Measurements from ENCODE around the gene TENM4. TPM values are rescaled to one million over a fixed set of nuclear protein-coding genes. Genes with fewer than 3 reads are reported as not detected.

Gene TENM4
- polyA plus RNA-seq, 3 donors: 0.31 to 1.7 TPM; not detected in 1

GRCh38 chr11:79375818-79376550, 64.8 kb downstream of the TENM4 start:
- Mint-ChIP-seq H3K4me1 (no peaks in the 10 kb centered on the region), H3K27me3 (ENCODE audit: low read depth in 3 of 3) (peaks cover 16 to 32% (median 17%) of the 10 kb centered on the region in 3 donors), H3K4me3 (no peak overlapping the region), H3K9me3 (peaks cover 0 to 3% (median 0%) of the 10 kb centered on the region in 7 donors), H3K36me3 (no peaks in the 10 kb centered on the region), H3K27ac (no peak overlapping the region)
- Histone ChIP-seq H2AFZ (ENCODE audit: insufficient read depth, low read depth, low read length, poor library complexity, severe bottlenecking) (no peak overlapping the region), H3K27ac (ENCODE audit: low read depth in 1 of 2, low read length in 2 of 2) (no peak overlapping the region), H3K27me3 (ENCODE audit: control insufficient read depth in 2 of 2, insufficient read depth in 2 of 2, low read length in 2 of 2) (peaks cover 28 to 80% of the 10 kb centered on the region in 2 donors), H3K79me2 (ENCODE audit: insufficient read depth, low read length) (no peaks in the 10 kb centered on the region), H3K4me2 (replicated peaks; ENCODE audit: extremely low read depth, low read length, poor library complexity, severe bottlenecking) (no peak overlapping the region), H3K4me1 (ENCODE audit: control insufficient read depth in 1 of 2, insufficient read depth in 2 of 2, low read length in 2 of 2) (no peaks in the 10 kb centered on the region), H3K9me3 (replicated peaks in 1 of 2; ENCODE audit: control insufficient read depth in 1 of 2, insufficient read depth in 1 of 2, low read length in 2 of 2) (peaks cover 0 to 3% of the 10 kb centered on the region in 2 donors), H3K9ac (ENCODE audit: insufficient read depth, low read length, poor library complexity, severe bottlenecking) (no peak overlapping the region), H3K4me3 (replicated peaks in 1 of 3; ENCODE audit: low read depth in 2 of 3, low read length in 3 of 3) (no peak overlapping the region), H4K20me1 (ENCODE audit: insufficient read depth, low read length) (no peaks in the 10 kb centered on the region), H3K36me3 (replicated peaks in 1 of 2; ENCODE audit: control insufficient read depth in 1 of 2, insufficient read depth in 2 of 2, low read length in 2 of 2) (no peaks in the 10 kb centered on the region)
- no peak for TF ChIP-seq CTCF (IDR thresholded peaks at IDR 0.05)
- DNase-seq: no peak
- intact Hi-C loops (cut with micrococcal nuclease): no loop called here
- 89% methylated on average over 1 of the region's 3 CpGs for WGBS (ENCODE audit: insufficient coverage)

- H3K27ac ChIP-seq (ENCODE audit: low read depth in 1 of 2, low read length in 2 of 2): no peak overlapping the region
- no peaks in the 10 kb centered on the region for H3K4me1 ChIP-seq (ENCODE audit: control insufficient read depth in 1 of 2, insufficient read depth in 2 of 2, low read length in 2 of 2)
- H3K27me3 ChIP-seq (ENCODE audit: control insufficient read depth in 2 of 2, insufficient read depth in 2 of 2, low read length in 2 of 2): peaks cover 26 to 70% of the 10 kb centered on the region in 2 donors
- intact Hi-C loops (cut with micrococcal nuclease): no loop called here
- H3K9ac ChIP-seq (ENCODE audit: insufficient read depth, low read length, poor library complexity, severe bottlenecking): no peak overlapping the region
- H3K4me3 ChIP-seq (replicated peaks in 1 of 3; ENCODE audit: low read depth in 2 of 3, low read length in 3 of 3): no peak overlapping the region
- no peaks in the 10 kb centered on the region for H4K20me1 ChIP-seq (ENCODE audit: insufficient read depth, low read length)
- no peak overlapping the region for H3K4me2 ChIP-seq (replicated peaks; ENCODE audit: extremely low read depth, low read length, poor library complexity, severe bottlenecking)
- no peaks in the 10 kb centered on the region for H3K4me1 Mint-ChIP-seq
- H3K27ac Mint-ChIP-seq: no peak overlapping the region
- H3K4me3 Mint-ChIP-seq: no peak overlapping the region
- H3K27me3 Mint-ChIP-seq (ENCODE audit: low read depth in 3 of 3): peaks cover 16 to 35% (median 17%) of the 10 kb centered on the region in 3 donors
- peaks cover 0 to 4% (median 0%) of the 10 kb centered on the region in 7 donors for H3K9me3 Mint-ChIP-seq
- no CpG with 5 or more reads among the region's 7 CpGs for WGBS (ENCODE audit: insufficient coverage)
- TF ChIP-seq CTCF (IDR thresholded peaks at IDR 0.05): no peak
- H3K36me3 Mint-ChIP-seq: no peaks in the 10 kb centered on the region
- no peaks in the 10 kb centered on the region for H3K79me2 ChIP-seq (ENCODE audit: insufficient read depth, low read length)
- DNase-seq: no peak
- peaks cover 0 to 3% of the 10 kb centered on the region in 2 donors for H3K9me3 ChIP-seq (replicated peaks in 1 of 2; ENCODE audit: control insufficient read depth in 1 of 2, insufficient read depth in 1 of 2, low read length in 2 of 2)
- no peak overlapping the region for H2AFZ ChIP-seq (ENCODE audit: insufficient read depth, low read depth, low read length, poor library complexity, severe bottlenecking)
- no peaks in the 10 kb centered on the region for H3K36me3 ChIP-seq (replicated peaks in 1 of 2; ENCODE audit: control insufficient read depth in 1 of 2, insufficient read depth in 2 of 2, low read length in 2 of 2)
Measured at GRCh38 chr11:79374727-79375126, 66.1 kb downstream of the TENM4 start.

Data from CD14-positive monocyte (primary cell).